Heart right ventricle (tissue), 16 donors: ENCODE measurements around the gene SPAG4. TPM values are rescaled to one million over a fixed set of nuclear protein-coding genes. Genes with fewer than 3 reads are reported as not detected.

Source experiments
- ATAC-seq, 8 donors: fragments of 200-7000 bp; cut with Tn5 transposase; one replicate each; pipeline ENCODE4 v1.9.1; 2020; ENCODE audit warnings: mild to moderate bottlenecking in 8 of 8, moderate library complexity in 8 of 8, moderate number of reproducible peaks in 1 of 8
- DNase-seq, 2 donors: peaks; one replicate each; pipeline ENCODE4 v3.0.0-alpha.2; 2020
- H3K27ac ChIP-seq, 10 donors: fragments of 200-600 bp; sonication (generic) in 2 of 10; one replicate each; pipeline versions ENCODE4 v1.5.0 to v1.8.0; 2020 to 2022; ENCODE audit warnings: mild to moderate bottlenecking in 3 of 10
- H3K27me3 ChIP-seq, 7 donors: fragments of 200-600 bp; one replicate each; pipeline ENCODE4 v1.8.0; 2021 to 2022; ENCODE audit warnings: mild to moderate bottlenecking in 2 of 7
- H3K36me3 ChIP-seq, 9 donors: fragments of 200-600 bp; sonication (generic) in 1 of 9; one replicate each; pipeline versions ENCODE4 v1.5.0 to v1.8.0; 2020 to 2022; ENCODE audit warnings: mild to moderate bottlenecking in 2 of 9
- H3K4me1 ChIP-seq, 9 donors: fragments of 200-600 bp; sonication (generic) in 1 of 9; one replicate each; pipeline versions ENCODE4 v1.5.0 to v1.8.0; 2020 to 2022; ENCODE audit warnings: mild to moderate bottlenecking in 4 of 9
- H3K4me3 ChIP-seq, 10 donors: fragments of 200-600 bp; sonication (generic) in 2 of 10; one replicate each; pipeline versions ENCODE4 v1.5.0 to v1.8.0; 2020 to 2022; ENCODE audit warnings: mild to moderate bottlenecking in 7 of 10, moderate library complexity in 2 of 10
- H3K9me3 ChIP-seq, 11 donors: fragments of 200-600 bp in 10 of 11; sonication (generic) in 2 of 11; one replicate each; pipeline versions ENCODE4 v1.5.0 to v1.8.0; 2013 to 2022; ENCODE audit warnings: mild to moderate bottlenecking in 2 of 11, control low read depth in 1 of 11, moderate library complexity in 1 of 11
- WGBS, 2 donors: extraction: QIAGEN DNeasy Blood & Tissue Kit; methylation state at CpG; one replicate each; pipeline ENCODE4 v1.1.7; 2013; ENCODE audit warnings: inconsistent platforms in 1 of 2; 5-methylcytosine and 5-hydroxymethylcytosine counted together
- intact Hi-C, 10 donors: fragments of 100-400 bp; cut with DNase I; formaldehyde crosslinking; loops; one replicate each; pipeline versions ENCODE4 v1.11.1 to v1.14.2; 2022
- polyA plus RNA-seq, 2 donors: library from polyadenylated mRNA; stranded (reverse); fragments of 200-250 nt; gene quantifications; one replicate each; pipeline ENCODE4 v1.2.3, GENCODE V29; 2013
- total RNA-seq, 10 donors: library from RNA; stranded (reverse); fragmentation: NEBNext Ultra II Directional in 3 of 10; extraction: Animal tissue kit (Norgen Biotek cat#: 25700) in 3 of 10; gene quantifications; one replicate each; pipeline versions ENCODE4 v1.2.1 to v1.2.4, GENCODE V29; 2021 to 2023
- TF ChIP-seq, protein P1 (sequence below), 9 donors: fragments of 200-600 bp; sonication (generic) in 2 of 9; IDR thresholded peaks; one replicate each; pipeline versions ENCODE4 v1.5.0 to v1.8.0; 2021 to 2022; ENCODE audit warnings: antibody characterized with exemption in 9 of 9, mild to moderate bottlenecking in 5 of 9, moderate library complexity in 1 of 9
- donor health status: Arrhythmogenic right ventricular cardiomyopathy.
- donor health status: ischemic (EF 13 %, LVEDD 7.1; RV severe dilation, severe dysfunction).
- donor health status: healthy with polysubstance abuse.
- donor health status: DM: no; HTN: yes; CAD: no.
- donor health status: DM: no; HTN: no; CAD: no.
- donor health status: ischemic (EF 25% LVEDD 6.9; RV normal size, moderate dysfunction).
- donor health status: ischemic (EF 25% LVEDD 5.7; RV mildly dilated, moderate dysfunction).
- donor health status: healthy.
- donor health status: DM: yes; HTN: yes; CAD: no.
- donor health status: Ischemic cardiomyopathy.
- donor health status: ischemic (EF 35%, LVEDD 5.7; RV mildly dilated, moderate dysfunction).
- donor health status: nonischemic (EF 11% LVEDD 7.7; RV severe dilation, severe dysfunction).
- donor health status: DM: yes; HTN: yes; CAD: no.
- donor health status: PGD.
- donor health status: ischemic (EF 29% LVEDD 5.4; RV normal size, mild dysfunction).
- donor health status: nonischemic (EF 23%, LVEDD 6.1; RV moderate dilation, normal function).

The SPAG4 gene
- total and polyA plus RNA-seq, 12 donors: 2.7 to 11.7 (median 4.3) TPM

DNA sequence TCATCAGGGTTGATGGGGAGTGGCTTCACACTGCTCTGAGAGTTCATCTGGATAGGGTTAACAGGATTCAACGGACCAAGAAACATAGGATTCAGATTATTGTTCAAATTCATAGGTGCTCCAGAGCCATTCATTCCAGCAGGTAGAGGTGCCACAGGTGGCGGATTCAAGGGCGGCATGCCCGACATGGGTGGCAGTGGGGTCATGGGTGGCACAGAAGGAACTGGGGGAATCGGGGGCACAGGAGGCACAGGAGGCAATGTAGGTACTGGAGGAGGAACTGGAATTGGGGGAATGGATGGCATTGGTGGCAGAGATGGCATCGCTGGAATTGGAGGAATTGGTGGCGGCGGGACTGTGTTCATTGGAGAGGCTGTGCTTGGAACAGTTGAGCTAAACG, 38.8 kb downstream of the SPAG4 start:
- Histone ChIP-seq H3K27me3 (no peaks in the 10 kb centered on the region), H3K27ac (no peak overlapping the region), H3K4me1 (peaks cover 0 to 63% (median 52%) of the 10 kb centered on the region in 9 donors), H3K9me3 (no peaks in the 10 kb centered on the region), H3K36me3 (peaks cover 0 to 74% (median 18%) of the 10 kb centered on the region in 9 donors), H3K4me3 (no peak overlapping the region)
- ATAC-seq (peak in 1 of 8 donors; percentile 17), DNase-seq (no peak)
- intact Hi-C loops: no loop called here
- TF ChIP-seq, protein P1, sequence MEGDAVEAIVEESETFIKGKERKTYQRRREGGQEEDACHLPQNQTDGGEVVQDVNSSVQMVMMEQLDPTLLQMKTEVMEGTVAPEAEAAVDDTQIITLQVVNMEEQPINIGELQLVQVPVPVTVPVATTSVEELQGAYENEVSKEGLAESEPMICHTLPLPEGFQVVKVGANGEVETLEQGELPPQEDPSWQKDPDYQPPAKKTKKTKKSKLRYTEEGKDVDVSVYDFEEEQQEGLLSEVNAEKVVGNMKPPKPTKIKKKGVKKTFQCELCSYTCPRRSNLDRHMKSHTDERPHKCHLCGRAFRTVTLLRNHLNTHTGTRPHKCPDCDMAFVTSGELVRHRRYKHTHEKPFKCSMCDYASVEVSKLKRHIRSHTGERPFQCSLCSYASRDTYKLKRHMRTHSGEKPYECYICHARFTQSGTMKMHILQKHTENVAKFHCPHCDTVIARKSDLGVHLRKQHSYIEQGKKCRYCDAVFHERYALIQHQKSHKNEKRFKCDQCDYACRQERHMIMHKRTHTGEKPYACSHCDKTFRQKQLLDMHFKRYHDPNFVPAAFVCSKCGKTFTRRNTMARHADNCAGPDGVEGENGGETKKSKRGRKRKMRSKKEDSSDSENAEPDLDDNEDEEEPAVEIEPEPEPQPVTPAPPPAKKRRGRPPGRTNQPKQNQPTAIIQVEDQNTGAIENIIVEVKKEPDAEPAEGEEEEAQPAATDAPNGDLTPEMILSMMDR (IDR thresholded peaks at IDR 0.05): no peak
- WGBS, 2 donors: 94 to 97% methylated on average over 9 of the region's 9 CpGs

DNA sequence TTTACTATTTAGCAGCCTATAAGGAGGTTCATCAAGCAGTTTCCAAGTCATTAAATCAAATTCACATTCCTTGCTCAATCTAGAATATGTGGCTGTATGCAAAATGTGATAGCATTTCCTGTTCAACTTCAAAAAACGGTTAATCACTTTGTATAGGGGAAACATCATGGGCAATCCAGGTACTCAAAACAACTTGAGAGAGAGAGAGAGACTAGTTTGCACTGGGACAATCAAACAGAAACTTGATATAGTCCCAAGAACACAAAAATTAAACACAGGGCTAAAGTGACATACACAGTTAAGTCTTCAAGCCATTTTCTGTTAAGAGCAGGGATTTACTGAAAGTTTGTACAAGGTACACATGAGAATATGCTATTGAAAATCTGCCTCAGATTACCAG, 41.6 kb downstream of the SPAG4 start:
- H3K9me3 ChIP-seq: no peaks in the 10 kb centered on the region
- WGBS, 2 donors: 14 to 23% methylated on average over 1 of the region's 1 CpG
- H3K27ac ChIP-seq: no peak overlapping the region
- no peak for DNase-seq
- H3K27me3 ChIP-seq: no peaks in the 10 kb centered on the region
- H3K4me3 ChIP-seq: no peak overlapping the region
- TF ChIP-seq, protein P1 (IDR thresholded peaks at IDR 0.05): no peak
- H3K36me3 ChIP-seq: peaks cover 0 to 56% (median 18%) of the 10 kb centered on the region in 9 donors
- peaks cover 3 to 66% (median 58%) of the 10 kb centered on the region in 9 donors for H3K4me1 ChIP-seq
- ATAC-seq: no peak
- intact Hi-C loops: loop anchor here in 1 of 10 donors (5.0 kb wide), 1 partner anchor 1290 kb away; no protein-coding TSS in a partner anchor

DNA sequence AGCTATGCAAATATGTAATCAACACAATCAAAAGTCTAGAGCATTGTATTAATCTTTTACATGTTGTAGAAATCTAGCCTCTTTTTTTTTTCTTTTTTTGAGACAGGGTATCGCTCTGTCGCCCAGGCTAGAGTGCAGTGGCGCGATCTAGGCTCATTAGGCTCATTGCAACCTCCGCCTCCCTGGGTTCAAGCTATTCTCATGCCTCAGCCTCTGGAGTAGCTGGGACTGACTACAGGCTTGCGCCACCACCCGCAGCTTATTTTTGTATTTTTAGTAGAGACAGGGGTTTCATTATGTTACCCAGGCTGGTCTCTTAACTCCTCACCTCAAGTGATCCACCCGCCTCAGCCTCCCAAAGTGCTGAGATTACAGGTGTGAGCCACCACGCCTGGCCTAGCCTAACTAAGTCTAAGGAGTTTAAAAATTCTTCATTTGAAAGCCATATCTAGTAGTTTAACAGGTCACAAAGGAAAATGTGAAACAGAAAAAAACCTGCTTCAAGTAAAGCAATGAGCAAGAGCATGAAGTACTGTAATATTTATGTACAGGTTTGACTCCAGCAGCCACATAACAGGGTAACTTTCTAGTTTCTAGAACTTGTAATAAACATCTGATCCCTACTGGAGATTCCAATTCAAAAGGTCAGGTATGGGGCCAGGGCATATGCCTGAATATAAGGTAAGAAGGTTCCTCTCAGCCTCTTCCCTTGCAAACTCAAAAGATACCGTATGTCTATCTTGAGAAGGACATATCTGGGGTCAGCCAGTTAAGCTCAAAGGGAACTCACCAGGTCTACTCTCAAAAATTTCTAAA, 44.7 kb downstream of the SPAG4 start:
- no peak for ATAC-seq
- DNase-seq: no peak
- TF ChIP-seq, protein P1 (IDR thresholded peaks at IDR 0.05): no peak
- no peaks in the 10 kb centered on the region for H3K9me3 ChIP-seq
- peak overlapping the region in 1 of 10 donors; percentile 11 for H3K27ac ChIP-seq
- H3K4me3 ChIP-seq: peak overlapping the region in 1 of 10 donors; percentile 96
- intact Hi-C loops: loop anchor here in 6 of 10 donors (5.0 to 10.0 kb wide), 5 partner anchors 43 to 196 kb away; partner anchors contain the start of genes SPAG4 (in 6 of the 6) and ERGIC3 (in 2 of the 6)
- peaks cover 3 to 76% (median 65%) of the 10 kb centered on the region in 9 donors for H3K4me1 ChIP-seq
- H3K36me3 ChIP-seq: peaks cover 0 to 25% (median 0%) of the 10 kb centered on the region in 9 donors
- 89 to 95% methylated on average over 10 of the region's 10 CpGs for WGBS, 2 donors
- no peaks in the 10 kb centered on the region for H3K27me3 ChIP-seq

DNA sequence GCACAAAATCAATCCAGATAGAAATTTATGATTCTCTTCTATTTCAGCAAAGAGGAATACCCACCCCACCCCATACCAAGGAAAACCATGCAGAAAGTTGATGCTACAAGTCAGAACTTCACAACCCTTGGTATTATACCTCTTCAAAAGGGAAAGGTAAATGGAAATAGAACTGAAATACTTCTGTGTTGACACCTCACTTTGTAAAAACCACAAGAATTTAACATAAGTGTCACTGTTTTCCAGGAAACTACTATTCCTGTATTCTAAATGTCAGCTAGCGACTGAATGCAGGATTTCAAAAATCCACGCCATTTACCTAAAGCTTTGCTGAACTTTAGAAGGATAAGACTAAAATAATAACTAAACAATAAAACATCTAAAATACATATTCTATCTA, 45.4 kb downstream of the SPAG4 start:
- H3K4me1 ChIP-seq: peaks cover 3 to 78% (median 65%) of the 10 kb centered on the region in 9 donors
- WGBS, 2 donors: 87% methylated on average over 2 of the region's 2 CpGs
- intact Hi-C loops: loop anchor here in 6 of 10 donors (5.0 to 10.0 kb wide), 5 partner anchors 44 to 196 kb away; partner anchors contain the start of genes SPAG4 (in 6 of the 6) and ERGIC3 (in 2 of the 6)
- ATAC-seq: no peak
- peak overlapping the region in 2 of 10 donors; percentile 75 to 96 for H3K4me3 ChIP-seq
- TF ChIP-seq, protein P1 (IDR thresholded peaks at IDR 0.05): no peak
- peaks cover 0 to 18% (median 0%) of the 10 kb centered on the region in 9 donors for H3K36me3 ChIP-seq
- DNase-seq: no peak
- peak overlapping the region in 1 of 10 donors; percentile 11 for H3K27ac ChIP-seq
- H3K9me3 ChIP-seq: no peaks in the 10 kb centered on the region
- H3K27me3 ChIP-seq: no peaks in the 10 kb centered on the region
